Stimulated activated CD8-positive, alpha-beta memory T cell treated with anti-CD3 and anti-CD28 coated beads, Interleukin-12 subunit alpha, Interleukin-12 subunit beta, amount 100 ng/mL, for 4 hours (primary cell): ENCODE measurements around the gene SF1.

ENCODE experiments used
- DNase-seq: peaks from one replicate; pipeline ENCODE4 v3.0.0-alpha.2; 2020; ENCODE audit warnings: low read depth

The SF1 gene

DNA sequence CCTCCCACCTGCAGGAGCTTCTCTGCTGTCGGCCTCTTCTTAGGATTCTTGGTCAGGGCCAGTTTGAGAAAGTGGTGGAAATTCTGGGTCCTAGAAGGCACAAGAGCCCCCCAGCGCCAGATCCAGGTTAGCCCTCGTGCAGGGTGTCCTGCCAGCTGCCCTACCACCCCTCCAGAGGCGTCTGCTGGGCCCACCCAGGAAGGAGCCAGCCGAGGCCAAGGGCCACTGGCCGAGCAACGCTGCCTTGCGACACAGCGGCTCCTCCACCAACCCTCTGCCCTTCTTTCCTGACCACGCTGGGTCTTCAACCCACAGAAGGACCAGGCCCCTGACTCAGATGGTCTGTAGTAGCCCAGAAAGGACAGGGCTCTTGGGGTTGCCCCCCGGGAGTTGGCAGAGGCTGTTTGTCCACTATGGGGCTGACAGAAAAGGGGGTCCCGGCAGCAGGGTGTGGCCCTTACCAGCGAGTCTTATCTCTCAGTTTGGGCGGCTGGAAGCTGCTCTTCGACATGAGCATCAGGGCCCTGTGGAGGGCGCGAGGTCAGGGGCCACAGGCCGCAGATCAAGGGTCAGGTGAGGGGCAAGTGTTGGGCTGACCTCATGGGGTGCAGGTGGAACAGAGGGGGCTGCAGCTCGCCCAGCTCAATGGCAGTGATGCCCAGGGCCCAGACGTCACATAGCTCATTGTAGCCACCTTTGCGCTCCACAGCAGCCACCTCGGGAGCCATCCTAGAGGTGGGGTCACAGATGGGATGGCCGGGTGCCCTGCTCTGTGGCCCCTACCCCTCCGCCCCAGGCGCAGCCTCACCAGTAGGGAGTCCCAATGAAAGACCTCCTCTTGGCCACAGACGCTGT, 22.2 kb upstream of the SF1 start:
- no peak for DNase-seq

DNA sequence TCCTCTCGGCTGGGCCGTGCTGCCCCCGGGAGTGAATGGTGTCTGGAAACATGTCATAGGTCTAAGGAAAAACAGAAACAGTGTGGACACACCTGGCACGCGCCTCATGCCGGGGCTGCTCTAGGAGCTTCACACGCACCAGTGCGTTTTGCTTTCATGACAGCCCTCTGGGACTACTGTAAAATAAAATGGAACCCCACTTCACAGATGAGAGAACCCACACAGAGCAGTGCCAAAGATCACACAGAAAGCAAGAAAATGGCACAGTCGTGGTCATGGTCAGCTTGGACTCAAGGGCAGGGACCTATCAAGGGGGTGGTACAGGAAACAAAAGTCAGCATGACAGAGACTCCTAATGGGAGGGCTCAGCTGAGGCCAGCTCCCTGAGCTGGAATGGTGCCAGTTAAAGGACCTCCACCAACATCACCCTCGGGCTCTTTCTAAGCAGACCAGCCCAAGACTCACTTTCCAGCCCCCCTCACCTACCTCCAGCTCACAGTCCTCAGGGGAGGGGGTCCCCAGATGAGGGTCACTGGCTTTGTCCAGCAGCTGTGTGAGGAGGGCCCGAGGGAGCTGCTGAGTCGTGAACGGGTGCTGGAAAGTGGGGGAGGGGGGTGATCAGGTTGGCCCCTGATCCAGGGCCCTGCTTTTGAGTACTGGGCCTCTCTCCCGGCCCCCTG, 21.4 kb upstream of the SF1 start:
- no peak for DNase-seq

DNA sequence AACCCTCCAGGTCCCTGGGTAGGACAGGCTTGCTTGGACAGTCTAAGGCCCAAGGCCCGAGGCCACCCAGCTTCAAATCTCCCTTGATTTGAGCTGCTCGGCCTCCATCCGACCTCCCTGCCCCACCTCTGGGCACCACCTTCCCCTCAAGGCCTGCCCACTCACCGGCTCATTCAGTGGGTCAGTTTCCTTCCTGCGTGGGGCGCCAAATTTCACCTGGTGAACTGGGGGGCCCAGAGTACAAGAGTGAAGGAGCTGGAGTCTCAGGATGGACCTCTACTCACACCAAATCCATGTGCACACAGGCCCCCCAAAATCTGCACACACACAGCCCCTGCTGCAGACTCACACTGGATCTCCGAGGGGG, 20.9 kb upstream of the SF1 start:
- no peak for DNase-seq

DNA sequence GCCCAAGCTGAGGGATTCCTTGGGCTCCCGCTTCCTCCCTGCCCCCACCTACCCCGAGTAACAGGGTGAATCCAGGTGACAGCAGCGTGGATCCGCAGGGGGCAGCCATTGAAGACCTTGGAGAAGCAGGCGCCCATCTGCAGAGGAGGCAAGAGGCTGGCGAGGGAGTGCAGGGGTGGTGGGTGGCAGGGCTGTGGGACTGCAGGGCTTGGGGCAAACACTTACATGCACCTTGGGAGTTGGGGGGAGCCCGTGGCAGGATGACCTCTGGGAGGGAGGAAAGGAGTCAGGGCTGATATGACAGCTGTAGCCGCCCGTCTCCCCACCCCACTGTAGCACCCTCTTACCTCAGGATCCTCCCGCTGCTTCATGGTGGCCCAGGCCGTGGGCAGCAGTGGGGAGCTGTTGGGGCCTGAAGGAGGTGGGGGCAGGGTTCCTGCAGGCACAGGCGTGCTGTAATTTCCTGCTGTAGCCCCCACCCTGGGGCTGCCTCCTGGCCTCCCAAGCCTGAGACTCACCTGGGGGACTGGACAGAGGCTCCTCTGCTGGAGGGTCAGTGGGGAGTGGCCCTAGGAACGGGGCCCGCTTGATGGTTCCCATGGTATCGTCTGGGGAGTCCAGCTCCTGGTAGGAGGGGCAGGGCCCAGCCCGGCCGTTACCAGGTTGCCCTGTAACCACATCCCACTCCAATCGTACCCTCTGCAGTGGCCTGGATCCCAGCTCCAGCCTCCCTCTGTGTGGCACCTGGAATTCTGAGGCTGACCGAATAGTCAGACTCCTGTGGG, 18.6 kb upstream of the SF1 start:
- DNase-seq = no peak

DNA sequence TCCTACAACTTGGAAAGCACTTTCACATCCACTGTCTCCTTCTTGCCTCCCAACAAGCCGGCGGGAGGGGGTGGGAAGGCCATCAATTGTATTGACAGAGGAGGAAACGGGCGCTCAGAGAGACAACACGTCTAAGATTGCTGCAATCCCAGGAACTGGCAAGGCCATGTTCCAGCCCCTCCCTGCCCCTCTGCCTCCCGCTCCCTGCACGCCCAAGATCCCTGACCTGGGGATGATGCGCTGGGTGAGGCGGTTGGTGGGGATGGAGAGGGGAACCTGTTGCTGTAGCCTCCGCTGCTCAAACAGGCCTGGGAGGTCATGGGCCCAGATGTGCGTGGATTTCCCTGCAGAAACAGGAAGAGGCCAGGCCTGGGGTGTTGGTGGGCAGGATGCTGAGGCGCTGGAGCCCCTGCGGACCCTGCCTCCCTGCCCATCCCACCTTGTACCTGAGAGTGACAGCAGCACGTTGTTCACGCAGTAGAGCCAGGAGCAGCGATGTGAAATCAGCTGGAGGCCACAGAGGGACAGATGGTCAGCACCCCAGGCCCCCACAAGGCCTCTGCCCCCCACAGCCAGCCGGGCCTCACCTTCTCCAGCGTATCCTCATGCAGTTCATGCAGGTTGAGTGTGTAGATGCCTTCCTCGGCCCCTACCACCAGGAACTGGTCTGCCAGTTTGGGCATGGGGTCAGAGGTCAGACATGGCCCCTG, 17.9 kb upstream of the SF1 start:
- no peak for DNase-seq

DNA sequence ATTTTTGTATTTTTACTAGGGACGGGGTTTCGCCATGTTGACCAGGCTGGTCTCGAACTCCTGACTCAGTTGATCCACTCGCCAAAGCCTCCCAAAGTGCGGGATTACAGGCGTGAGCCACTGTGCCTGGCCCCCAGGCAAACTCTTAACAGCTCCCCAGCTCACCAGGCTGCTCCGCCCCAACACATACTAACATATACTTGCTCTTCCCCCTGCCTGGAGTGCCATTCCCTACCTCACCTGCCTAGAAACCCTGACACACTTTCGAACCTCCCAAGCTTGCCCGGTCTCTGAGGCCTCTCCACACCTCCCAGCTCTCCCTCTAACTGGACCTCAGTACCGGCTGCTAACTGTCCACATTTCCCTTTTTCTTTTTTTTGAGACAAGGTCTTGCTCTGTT, 16.2 kb upstream of the SF1 start:
- no peak for DNase-seq

DNA sequence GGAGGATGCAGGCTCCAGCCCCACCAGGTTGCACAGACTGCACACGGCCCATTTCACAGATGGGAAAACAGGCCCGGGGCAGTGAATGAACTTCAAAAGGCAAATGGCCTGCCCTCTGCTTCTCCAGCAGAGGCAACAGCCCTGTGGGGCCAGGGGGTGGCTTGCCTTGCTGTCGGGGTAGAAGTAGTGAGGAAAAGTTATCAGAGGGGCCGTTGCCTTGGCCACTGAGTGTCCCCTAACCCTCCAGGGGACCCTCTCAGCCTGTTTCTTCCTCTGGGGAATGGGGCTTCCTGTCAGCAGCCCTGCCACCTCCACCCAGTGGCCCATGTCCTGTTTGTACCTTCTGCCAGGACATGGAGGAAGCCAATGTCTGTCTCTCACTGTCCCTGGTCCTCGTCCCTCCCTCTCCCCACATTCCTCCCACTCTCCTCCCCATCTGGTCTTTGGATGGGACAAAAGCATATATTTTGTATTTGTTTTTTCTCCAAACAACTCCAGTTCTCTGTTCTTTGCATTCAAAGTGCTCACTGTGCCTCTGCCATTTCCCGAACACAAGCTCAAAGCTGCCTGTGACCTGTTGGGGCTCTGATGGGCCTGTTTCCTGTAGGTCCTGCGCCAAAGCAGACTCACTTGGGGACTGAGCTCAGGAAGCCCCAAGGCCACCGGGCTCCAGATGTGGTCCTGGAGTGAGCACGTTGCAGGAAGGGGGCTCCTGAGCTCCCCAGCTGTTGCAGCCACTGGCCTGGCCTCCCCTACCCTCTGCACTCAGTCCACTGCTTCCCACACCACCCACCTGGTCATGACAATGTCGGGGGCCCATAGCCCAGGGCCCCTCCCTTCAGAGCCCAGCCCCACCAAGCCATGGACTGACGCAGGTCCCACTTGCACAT, 15.2 kb upstream of the SF1 start:
- DNase-seq = no peak

- no peak for DNase-seq
These were observed 14.1 kb upstream of the SF1 start for GRCh38 chr11:64792482-64792881.

DNA sequence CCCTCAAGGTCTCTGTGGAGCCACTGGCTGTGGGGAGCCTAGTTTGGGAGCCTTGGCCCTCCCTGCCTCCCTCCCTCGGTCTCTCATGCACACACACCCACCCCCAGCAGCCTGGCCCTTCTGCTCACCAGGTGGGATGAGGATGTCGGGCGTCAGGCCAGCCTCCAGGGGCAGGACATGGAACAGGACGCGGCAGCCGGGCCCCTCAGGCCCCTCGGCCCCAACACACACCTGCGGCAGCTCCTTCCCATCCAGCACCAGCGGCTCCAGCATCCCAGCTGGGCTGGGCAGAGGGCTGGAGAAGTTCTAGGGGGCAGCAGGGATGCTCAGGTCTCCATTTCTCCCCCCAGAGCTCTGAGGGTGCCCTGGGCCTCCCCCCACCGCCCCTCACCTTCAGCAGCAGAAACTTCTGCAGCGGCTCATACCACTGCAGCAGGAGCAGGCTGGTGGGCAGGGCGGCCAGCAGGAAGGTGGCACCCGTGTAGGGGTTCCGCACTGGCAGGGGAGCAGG, 13.5 kb upstream of the SF1 start:
- DNase-seq = no peak

- DNase-seq = no peak
These were observed 12.1 kb upstream of the SF1 start for GRCh38 chr11:64790205-64791095.

DNA sequence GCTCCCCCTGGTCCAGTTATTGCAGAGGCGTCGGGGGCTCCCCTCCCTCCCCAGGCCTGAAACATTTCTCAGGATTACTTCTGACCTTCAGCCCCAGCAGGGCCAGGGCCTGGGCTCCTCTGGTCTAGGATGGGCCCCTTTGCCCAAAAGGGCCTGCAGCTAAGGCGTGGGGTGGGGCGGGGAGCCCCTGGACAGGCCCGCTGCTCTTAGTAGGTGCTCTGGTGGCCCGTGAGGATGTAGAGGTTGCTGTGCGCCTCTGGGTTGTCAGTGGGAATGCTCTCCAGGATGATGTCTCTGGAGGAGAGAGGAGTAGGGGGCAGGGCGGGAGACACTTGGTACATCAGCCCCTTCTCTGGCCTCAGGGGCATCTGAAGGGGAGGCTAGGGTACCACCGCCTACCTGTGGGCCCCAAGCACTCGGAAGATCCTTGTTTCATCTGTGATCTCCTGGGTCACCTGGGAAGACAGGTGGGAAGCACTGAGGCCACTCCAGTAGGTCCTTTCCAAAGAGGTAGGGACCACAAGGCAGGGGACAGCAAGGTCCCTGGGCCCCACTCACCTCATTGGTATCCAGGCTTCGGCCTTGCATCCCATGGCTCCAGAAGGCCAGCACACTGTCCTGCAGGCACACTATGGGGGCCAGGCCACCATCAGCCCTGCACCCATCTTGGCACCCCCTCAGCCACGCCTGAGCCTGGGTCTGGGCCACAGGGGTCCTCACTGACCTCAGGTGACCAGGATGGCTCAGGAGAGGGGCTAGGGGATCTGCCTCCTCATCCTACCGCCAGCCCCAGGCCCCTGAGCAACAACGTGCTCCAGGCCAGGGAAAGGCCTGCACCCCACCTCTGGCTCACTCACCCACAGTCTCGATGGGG, 11.2 kb upstream of the SF1 start:
- DNase-seq = no peak

DNA sequence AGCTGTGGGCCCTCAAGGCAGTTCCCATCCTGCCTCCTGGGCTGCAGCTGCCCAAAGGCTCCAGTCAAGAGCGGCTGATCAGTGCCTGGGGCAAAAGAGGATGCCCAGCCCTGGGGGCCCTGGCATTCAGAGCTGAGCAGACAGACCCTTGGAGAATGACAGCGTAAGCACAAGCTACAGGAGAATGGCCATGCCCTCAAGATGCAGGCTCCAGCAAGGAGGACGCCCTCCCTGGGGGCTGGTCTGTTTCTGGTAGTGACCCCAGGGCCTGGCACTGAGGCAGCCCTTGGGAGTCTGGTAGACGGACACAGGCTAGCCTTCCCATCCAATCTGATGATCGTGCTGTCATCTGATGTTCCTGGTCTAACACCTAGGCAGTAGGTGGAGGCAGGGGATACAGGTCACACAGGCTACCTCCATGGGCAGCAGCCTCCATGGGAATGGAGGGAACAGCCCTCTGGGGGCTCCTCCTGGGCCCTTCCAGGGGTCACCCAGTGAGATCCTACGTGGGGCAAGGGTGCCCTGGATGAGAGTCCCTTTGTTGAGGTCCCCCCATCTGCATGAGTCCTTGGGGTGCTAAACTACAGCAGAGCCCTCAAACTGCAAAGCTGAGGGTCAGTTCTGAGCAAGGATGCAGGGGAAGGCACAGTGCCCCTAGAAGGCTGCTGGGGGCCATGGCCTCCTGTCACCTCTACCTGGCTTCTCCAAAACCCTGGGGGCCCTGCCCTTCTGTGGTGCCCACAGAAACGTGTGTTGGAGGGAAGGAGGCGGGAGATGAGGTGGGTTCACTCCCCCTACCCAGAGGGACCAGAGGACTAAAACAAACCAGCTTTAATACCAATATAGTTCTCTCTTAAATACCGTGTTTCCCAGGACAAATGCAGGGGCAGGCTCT, 10.2 kb upstream of the SF1 start:
- no peak for DNase-seq

GRCh38 chr11:64787526-64788320, 9.4 kb upstream of the SF1 start:
- no peak for DNase-seq

DNA sequence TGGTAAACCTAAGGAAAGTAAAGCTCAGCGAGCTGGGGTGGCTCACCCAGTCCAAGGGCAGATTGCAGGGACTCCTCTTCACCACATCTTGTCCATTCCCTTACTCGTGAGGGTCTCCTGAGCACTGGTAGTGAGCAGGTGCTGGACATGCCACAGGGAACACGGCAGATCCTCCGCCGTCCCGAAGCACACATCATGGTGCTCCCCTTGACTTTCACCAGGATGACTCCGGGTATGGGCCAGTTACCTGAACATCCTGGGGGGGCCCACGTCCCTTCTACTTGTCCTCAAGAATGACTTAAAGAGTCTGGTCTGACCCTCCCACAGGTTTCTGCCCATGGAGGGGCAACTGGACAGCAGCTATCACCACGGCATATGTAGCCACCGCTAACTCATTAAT, 8.0 kb upstream of the SF1 start:
- no peak for DNase-seq

DNA sequence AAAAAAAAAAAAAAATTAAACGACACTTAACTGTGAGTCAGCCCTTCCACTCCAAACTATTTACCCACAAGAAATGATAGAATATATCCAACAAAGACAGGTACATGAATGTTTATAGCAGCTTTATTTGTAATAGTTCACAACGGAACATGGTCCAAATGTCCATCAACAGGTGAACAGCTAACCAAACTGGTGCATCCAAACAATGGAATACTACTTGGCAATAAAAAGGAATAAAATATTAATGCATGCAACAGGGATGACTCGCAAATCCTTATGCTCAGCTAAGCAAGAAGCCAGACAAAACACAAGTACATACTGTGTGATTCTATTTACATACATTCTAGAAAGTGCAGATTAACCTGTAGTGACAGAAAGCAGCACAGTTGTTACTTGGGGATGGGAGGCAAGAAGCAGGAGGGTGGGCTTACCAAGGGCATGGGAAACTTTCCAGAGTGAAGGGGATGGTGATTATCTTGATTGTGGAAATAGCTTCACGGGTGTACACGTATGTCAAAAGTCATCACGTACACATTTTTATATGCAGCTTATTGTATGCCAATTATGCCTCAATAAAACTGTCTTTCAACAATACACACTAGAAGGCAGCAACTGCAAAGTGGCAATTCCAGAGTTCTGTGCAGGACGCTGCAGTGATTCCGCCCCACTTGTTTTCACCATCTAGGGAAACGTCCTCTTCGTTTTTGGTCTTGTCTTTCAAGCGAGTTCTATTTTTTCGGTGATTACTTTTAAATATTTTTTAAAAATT, 6.7 kb upstream of the SF1 start:
- no peak for DNase-seq

- no peak for DNase-seq
These were observed 194 bp downstream of the SF1 start for GRCh38 chr11:64778223-64778472.
